Thoracic aorta (tissue), 2 donors: ENCODE data around the gene RRAS. TPM values are rescaled to one million over a fixed set of nuclear protein-coding genes. Genes with fewer than 3 reads are reported as not detected.
A peak's percentile ranks its signal among the peaks of the same experiment; 100 is the strongest.

Experiments used
- ATAC-seq: fragments of 150-250 bp; one replicate; pipeline ENCODE4 v1.8.0; 2017; ENCODE audit warnings: low read depth; ENCODE audit not compliant: insufficient number of reproducible peaks, low FRiP score
- DNase-seq: peaks from one replicate; pipeline ENCODE4 v3.0.0-alpha.2; 2020; ENCODE audit warnings: low spot score
- H3K27ac ChIP-seq, 2 donors: fragments of 200-600 bp; sonication (generic); 1 replicate in 1 of 2; 2 replicates in 1 of 2; pipeline ENCODE4 v1.5.1; 2016; ENCODE audit warnings: mild to moderate bottlenecking in 2 of 2, moderate library complexity in 2 of 2
- H3K27me3 ChIP-seq: fragments of 200-600 bp; sonication (generic); replicated peaks from 2 replicates; pipeline ENCODE4 v1.6.0; 2016; ENCODE audit warnings: mild to moderate bottlenecking; ENCODE audit not compliant: insufficient read depth
- H3K36me3 ChIP-seq: fragments of 200-600 bp; sonication (generic); one replicate; pipeline ENCODE4 v1.5.1; 2016
- H3K4me1 ChIP-seq, 2 donors: fragments of 200-600 bp; sonication (generic); 1 replicate in 1 of 2; 2 replicates in 1 of 2; pipeline versions ENCODE4 v1.5.1 to v1.6.0; 2016; ENCODE audit warnings: low read depth in 2 of 2, mild to moderate bottlenecking in 1 of 2; ENCODE audit not compliant: control insufficient read depth in 1 of 2
- H3K4me3 ChIP-seq: fragments of 200-600 bp; sonication (generic); 2 replicates; pipeline ENCODE4 v1.5.1; 2016; ENCODE audit warnings: mild to moderate bottlenecking
- H3K9me3 ChIP-seq: fragments of 200-600 bp; sonication (generic); 2 replicates; pipeline ENCODE4 v1.5.1; 2016
- CTCF ChIP-seq: fragments of 200-600 bp; sonication (generic); IDR thresholded peaks from one replicate; pipeline ENCODE4 v1.5.1; 2019; ENCODE audit warnings: antibody characterized with exemption
- total RNA-seq, 2 donors: library from RNA; depleted of rRNA; stranded (reverse); fragments of >200 nt; gene quantifications; one replicate each; pipeline versions ENCODE4 v1.1.0 to v1.2.3, GENCODE V29; 2016

The RRAS gene
- total RNA-seq, 2 donors from 2014 or later: 82.2 to 188 TPM

GRCh38 chr19:49683814-49684250, 43.9 kb upstream of the RRAS start:
- TF ChIP-seq CTCF: no peak
- Histone ChIP-seq H3K27ac (no peak overlapping the region), H3K9me3 (no peaks in the 10 kb centered on the region), H3K36me3 (peaks cover 44% of the 10 kb centered on the region), H3K4me3 (no peak overlapping the region), H3K27me3 (no peaks in the 10 kb centered on the region), H3K4me1 (peaks cover 13 to 23% of the 10 kb centered on the region in 2 donors)
- DNase-seq: no peak
- ATAC-seq: no peak

- ATAC-seq (no peak), DNase-seq (no peak)
- peaks cover 19 to 36% of the 10 kb centered on the region in 2 donors for H3K4me1 ChIP-seq
- H3K9me3 ChIP-seq: no peaks in the 10 kb centered on the region
- no peaks in the 10 kb centered on the region for H3K27me3 ChIP-seq
- TF ChIP-seq CTCF: no peak
- no peak overlapping the region for H3K4me3 ChIP-seq
- H3K36me3 ChIP-seq: peaks cover 44% of the 10 kb centered on the region
- H3K27ac ChIP-seq: no peak overlapping the region
Measured at GRCh38 chr19:49682274-49682673, 42.3 kb upstream of the RRAS start.

GRCh38 chr19:49681830-49682229, 41.9 kb upstream of the RRAS start:
- ATAC-seq (no peak), DNase-seq (no peak)
- Histone ChIP-seq H3K27ac (no peak overlapping the region), H3K4me1 (peaks cover 19 to 36% of the 10 kb centered on the region in 2 donors), H3K27me3 (no peaks in the 10 kb centered on the region), H3K36me3 (peaks cover 44% of the 10 kb centered on the region), H3K4me3 (no peak overlapping the region), H3K9me3 (no peaks in the 10 kb centered on the region)
- TF ChIP-seq CTCF: no peak

- Histone ChIP-seq H3K27ac (peak overlapping the region in 1 of 2 donors; percentile 22), H3K36me3 (peaks cover 40% of the 10 kb centered on the region), H3K9me3 (no peaks in the 10 kb centered on the region), H3K4me1 (peaks cover 24 to 41% of the 10 kb centered on the region in 2 donors), H3K4me3 (peak overlapping the region; percentile 59), H3K27me3 (no peaks in the 10 kb centered on the region)
- TF ChIP-seq CTCF: peak; percentile 100
- no peak for ATAC-seq
- no peak for DNase-seq
Measured at GRCh38 chr19:49680421-49681351, 40.7 kb upstream of the RRAS start.

GRCh38 chr19:49679771-49680413, 39.9 kb upstream of the RRAS start:
- Histone ChIP-seq H3K4me1 (peaks cover 24 to 41% of the 10 kb centered on the region in 2 donors), H3K4me3 (no peak overlapping the region), H3K9me3 (no peaks in the 10 kb centered on the region), H3K36me3 (peaks cover 32% of the 10 kb centered on the region), H3K27me3 (no peaks in the 10 kb centered on the region), H3K27ac (peak overlapping the region in 1 of 2 donors; percentile 22)
- no peak for TF ChIP-seq CTCF
- ATAC-seq: no peak
- no peak for DNase-seq
